HepG2 (cell line): ENCODE data around the gene WNT7A.

Experiments
- POLR2A ChIP-seq, 2 experiments: IDR thresholded peaks; 2 replicates each; pipeline ENCODE4 v1.6.1; 2011; ENCODE audit warnings: low read depth in 2 of 2, low read length in 2 of 2, mild to moderate bottlenecking in 1 of 2, moderate library complexity in 1 of 2; ENCODE audit not compliant: insufficient read depth in 1 of 2
- YY1 ChIP-seq: IDR thresholded peaks from 2 replicates; pipeline ENCODE4 v1.6.1; 2011; ENCODE audit warnings: low read length, low read depth, moderate library complexity, mild to moderate bottlenecking; ENCODE audit not compliant: insufficient read depth, insufficient replicate concordance
- ZNF780A ChIP-seq: sonication (generic); formaldehyde crosslinking; IDR thresholded peaks from 2 replicates; pipeline ENCODE4 v1.8.0; 2022; ENCODE audit warnings: mild to moderate bottlenecking, missing genetic modification reagents, moderate library complexity

DNA sequence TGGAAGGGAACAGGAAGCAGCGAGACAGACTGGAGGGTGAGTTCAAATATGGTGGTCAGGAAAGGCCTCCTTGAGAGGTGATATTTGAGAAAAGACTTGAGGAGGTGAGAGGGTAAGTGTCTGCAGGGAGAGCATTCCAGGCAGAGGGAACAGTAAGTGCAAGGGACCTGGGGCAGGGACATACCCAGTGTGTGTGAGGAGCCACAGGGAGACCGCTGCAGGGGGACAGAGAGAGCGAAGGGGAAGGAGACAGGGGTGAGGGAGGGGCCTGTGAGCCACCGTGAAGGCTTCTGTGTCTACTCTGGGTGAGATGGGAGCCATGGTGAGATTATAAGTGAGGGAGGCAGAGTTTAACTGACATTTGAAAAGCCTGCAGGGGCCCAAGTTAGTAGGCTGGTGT, 38.0 kb downstream of the WNT7A start:
- no peak for TF ChIP-seq POLR2A (IDR thresholded peaks at IDR 0.05; ENCODE audit: insufficient read depth in 1 of 2, low read depth in 2 of 2, low read length in 2 of 2)
- no peak for TF ChIP-seq ZNF780A (CRISPR knock-in tag)
- TF ChIP-seq YY1, result no peak
